GM12878 (cell line): ENCODE data around the gene PGM2L1. TPM values are rescaled to one million over a fixed set of nuclear protein-coding genes. Genes with fewer than 3 reads are reported as not detected.
"Not testable (repeated sequence)": the region's sequence is repeated elsewhere in the genome, so short reads cannot be mapped to it uniquely, and the experiment has no call there.

ENCODE experiments used
- ATAC-seq: fragments of 200-7000 bp; cut with Tn5 transposase; 3 replicates; pipeline ENCODE4 v1.9.1; 2020; ENCODE audit warnings: mild to moderate bottlenecking, moderate library complexity
- BruUV-seq: library from RNA; stranded (reverse); fragments of 400-500 nt; replicated peaks from 2 replicates; lab custom pipeline; 2021; lab: Mats Ljungman, UMichigan
- CTCF ChIA-PET: fragments of 300-600 bp; sonication (Branson Sonifier 250); formaldehyde crosslinking; extraction: SDS; loops from one replicate; lab custom pipeline; 2021; ENCODE audit warnings: inconsistent platforms; lab: Yijun Ruan, JAX
- POLR2A ChIA-PET: fragments of 350-600 bp; formaldehyde crosslinking; extraction: SDS; loops from one replicate; lab custom pipeline; 2021; ENCODE audit warnings: inconsistent platforms; lab: Charles Lee
- RAD21 ChIA-PET: fragments of 300-600 bp; sonication (Branson Sonifier 250); formaldehyde crosslinking; loops from one replicate; lab custom pipeline; 2023; ENCODE audit warnings: antibody characterized with exemption; ENCODE audit not compliant: unreplicated experiment; lab: Charles Lee
- SMC1A ChIA-PET: fragments of 300-600 bp; sonication (Branson Sonifier 250); formaldehyde crosslinking; loops from one replicate; lab custom pipeline; 2023; ENCODE audit not compliant: unreplicated experiment, uncharacterized antibody; lab: Charles Lee
- DNase-seq: peaks from one replicate; pipeline ENCODE4 v3.0.0-alpha.2; 2011; ENCODE audit warnings: low read depth, low spot score
- FAIRE-seq: peaks from 3 replicates; lab custom pipeline; 2011; peaks lifted over from hg19 to GRCh38; lab: Jason Lieb, UNC
- H2AFZ ChIP-seq: 2 replicates; pipeline ENCODE4 v1.6.0; 2011; ENCODE audit warnings: low read depth, low read length, control low read depth; ENCODE audit not compliant: control insufficient read depth
- H3K27ac ChIP-seq: 2 replicates; pipeline ENCODE4 v1.5.1; 2011; ENCODE audit warnings: control low read depth; ENCODE audit not compliant: control insufficient read depth, insufficient read depth
- H3K27me3 ChIP-seq, 2 experiments: replicated peaks in 1 of 2; 2 replicates each; pipeline versions ENCODE4 v1.6.0 to v1.6.1; 2011; ENCODE audit warnings: low read length in 1 of 2; ENCODE audit not compliant: control insufficient read depth in 2 of 2, insufficient read depth in 2 of 2
- H3K36me3 ChIP-seq, 2 experiments: 2 replicates each; pipeline ENCODE4 v1.5.1; 2011; ENCODE audit warnings: low read length in 1 of 2; ENCODE audit not compliant: control insufficient read depth in 2 of 2, insufficient read depth in 2 of 2
- H3K4me1 ChIP-seq: 2 replicates; pipeline ENCODE4 v1.6.1; 2011; ENCODE audit warnings: mild to moderate bottlenecking, low read length, moderate library complexity, mixed read lengths; ENCODE audit not compliant: control insufficient read depth, insufficient read depth
- H3K4me2 ChIP-seq: 2 replicates; pipeline ENCODE4 v1.6.0; 2011; ENCODE audit warnings: control low read depth; ENCODE audit not compliant: control insufficient read depth, insufficient read depth
- H3K4me3 ChIP-seq: fragments of 200-600 bp; sonication (generic); 2 replicates; pipeline ENCODE4 v1.5.1; 2016
- H3K79me2 ChIP-seq: 2 replicates; pipeline ENCODE4 v1.6.0; 2011; ENCODE audit warnings: low read length; ENCODE audit not compliant: control insufficient read depth, insufficient read depth
- H3K9ac ChIP-seq: 2 replicates; pipeline ENCODE4 v1.8.0; 2011; ENCODE audit warnings: low read length, control low read depth, mixed read lengths; ENCODE audit not compliant: control insufficient read depth, insufficient read depth
- H3K9me3 ChIP-seq: replicated peaks from 3 replicates; pipeline ENCODE4 v1.5.1; 2011; ENCODE audit warnings: mild to moderate bottlenecking, low read length; ENCODE audit not compliant: control insufficient read depth, insufficient read depth
- H4K20me1 ChIP-seq: 2 replicates; pipeline ENCODE4 v1.6.0; 2011; ENCODE audit not compliant: control insufficient read depth, insufficient read depth
- FOXM1 ChIP-seq: IDR thresholded peaks from 2 replicates; pipeline ENCODE4 v1.6.1; 2012; ENCODE audit warnings: low read depth, mild to moderate bottlenecking, inconsistent platforms, low read length, moderate library complexity
- JUNB ChIP-seq: IDR thresholded peaks from 2 replicates; pipeline ENCODE4 v1.6.1; 2016; ENCODE audit warnings: antibody characterized with exemption, mild to moderate bottlenecking
- MLLT1 ChIP-seq: fragments of 450-650 bp; IDR thresholded peaks from 2 replicates; pipeline ENCODE4 v1.6.1; 2016; ENCODE audit warnings: mild to moderate bottlenecking
- PKNOX1 ChIP-seq: fragments of 450-650 bp; IDR thresholded peaks from 2 replicates; pipeline ENCODE4 v1.6.1; 2016; ENCODE audit warnings: mild to moderate bottlenecking
- SPI1 ChIP-seq: IDR thresholded peaks from 2 replicates; pipeline ENCODE4 v1.6.1; 2011; ENCODE audit warnings: low read depth, mild to moderate bottlenecking, low read length, moderate library complexity, borderline replicate concordance; ENCODE audit not compliant: insufficient read depth
- ZBTB33 ChIP-seq: fragments of 450-650 bp; IDR thresholded peaks from 2 replicates; pipeline ENCODE4 v1.6.1; 2017; ENCODE audit warnings: mild to moderate bottlenecking
- WGBS: methylation state at CpG from one replicate; pipeline ENCODE4 v1.1.6; 2016; ENCODE audit warnings: low lambda C conversion rate; ENCODE audit not compliant: insufficient replicate concordance, insufficient coverage; ENCODE audit errors: missing lambda C conversion rate; 5-methylcytosine and 5-hydroxymethylcytosine counted together
- in situ Hi-C: fragments of 300-500 bp; cut with MboI; formaldehyde crosslinking; loops from 9 replicates; pipeline ENCODE4 v1.14.3; 2018; ENCODE audit warnings: mixed read lengths
- intact Hi-C: fragments of 100-400 bp; cut with micrococcal nuclease; formaldehyde crosslinking; loops from one replicate; pipeline ENCODE4 v1.14.2; 2022; ENCODE audit not compliant: unreplicated experiment
- polyA plus RNA-seq, 11 experiments: library from polyadenylated mRNA; depleted of rRNA in 4 of 11; unstranded in 6 of 11; stranded (reverse) in 5 of 11; fragments of >200 nt; fragmentation: Nextera tagmentation in 4 of 11; fragmentation: Illumina TruSeq in 1 of 11; extraction: Ambion mirVana in 4 of 11; extraction: Trizol in 1 of 11; gene quantifications; 1 replicate in 1 of 11; 2 replicates in 10 of 11; pipeline versions ENCODE4 v1.2.1 to v1.2.3, GENCODE V29; 2011 to 2016; ENCODE audit warnings: inconsistent platforms in 2 of 11, missing spikeins in 2 of 11, low read depth in 1 of 11
- total RNA-seq, 4 experiments: library from RNA; depleted of rRNA in 3 of 4; stranded (reverse); fragments of >200 nt in 3 of 4; fragmentation: Illumina TruSeq in 1 of 4; extraction: Trizol in 1 of 4; gene quantifications; 2 replicates each; pipeline versions ENCODE4 v1.2.1 to v1.2.3, GENCODE V29; 2013 to 2021

Gene PGM2L1
- total and polyA plus RNA-seq, 10 of the 15 experiments (the other 5 are each of a cell fraction or from before 2014, with no cell fraction given), result 0.04 to 0.20 (median 0.13) TPM; not detected in 1

- Histone ChIP-seq H2AFZ (no peak overlapping the region), H3K9me3 (no peaks in the 10 kb centered on the region), H3K4me3 (no peak overlapping the region), H3K4me1 (no peaks in the 10 kb centered on the region), H4K20me1 (no peaks in the 10 kb centered on the region), H3K27ac (no peak overlapping the region)
- WGBS, result 58% methylated on average over 2 of the region's 2 CpGs
- no TSS peak for BruUV-seq
- TF ChIP-seq MLLT1 (no peak), FOXM1 (no peak), SPI1 (no peak), JUNB (no peak), PKNOX1 (no peak), ZBTB33 (no peak)
- TF ChIP-seq, all 136 proteins: peak for 0
- ChIA-PET POLR2A (no interaction called here), CTCF (no interaction called here), SMC1A (no interaction called here), RAD21 (no interaction called here)
- H3K9ac ChIP-seq, result no peak overlapping the region
- no peaks in the 10 kb centered on the region for H3K27me3 ChIP-seq
- FAIRE-seq, result no peak
- in situ Hi-C loops, result no loop called here
- intact Hi-C loops, result no loop called here
- H3K36me3 ChIP-seq, result no peaks in the 10 kb centered on the region
- no peak for DNase-seq
- H3K4me2 ChIP-seq, result no peak overlapping the region
- no peak for ATAC-seq
- H3K79me2 ChIP-seq, result no peaks in the 10 kb centered on the region
Observed at GRCh38 chr11:74366576-74366975, 31.7 kb downstream of the PGM2L1 start.

- POLR2A ChIA-PET, H3K9ac ChIP-seq, H3K36me3 ChIP-seq, BruUV-seq, H2AFZ ChIP-seq, H3K27me3 ChIP-seq, SMC1A ChIA-PET, H3K27ac ChIP-seq, in situ Hi-C loops, intact Hi-C loops, H3K9me3 ChIP-seq, H3K4me1 ChIP-seq, FAIRE-seq, H3K79me2 ChIP-seq, H3K4me2 ChIP-seq, ATAC-seq, H3K4me3 ChIP-seq, RAD21 ChIA-PET, H4K20me1 ChIP-seq, DNase-seq, CTCF ChIA-PET: not testable (repeated sequence)
- WGBS, result 0% methylated on average over 1 of the region's 3 CpGs
Observed at GRCh38 chr11:74365805-74366204, 32.4 kb downstream of the PGM2L1 start.
